NCI-H2107 treated with DMSO at 0.1 percent for 48 hours (cell line): ENCODE data around the gene BICD1.
"Not testable (repeated sequence)": the region's sequence is repeated elsewhere in the genome, so short reads cannot be mapped to it uniquely, and the experiment has no call there.

Experiments
- DNase-seq: peaks from one replicate; lab custom pipeline; 2025; ENCODE audit not compliant: unreplicated experiment; lab: John Stamatoyannopoulos, UW

Gene BICD1

GRCh38 chr12:32106517-32107358 lies at the start of gene BICD1:
BICD1 (plus strand) TSS chr12:32106847; CDS start chr12:32107332, 485 bp downstream.
- peak; percentile 67 for DNase-seq

- no peak for DNase-seq
Observed at GRCh38 chr12:32061033-32061432, 45.6 kb upstream of the BICD1 start.

DNA sequence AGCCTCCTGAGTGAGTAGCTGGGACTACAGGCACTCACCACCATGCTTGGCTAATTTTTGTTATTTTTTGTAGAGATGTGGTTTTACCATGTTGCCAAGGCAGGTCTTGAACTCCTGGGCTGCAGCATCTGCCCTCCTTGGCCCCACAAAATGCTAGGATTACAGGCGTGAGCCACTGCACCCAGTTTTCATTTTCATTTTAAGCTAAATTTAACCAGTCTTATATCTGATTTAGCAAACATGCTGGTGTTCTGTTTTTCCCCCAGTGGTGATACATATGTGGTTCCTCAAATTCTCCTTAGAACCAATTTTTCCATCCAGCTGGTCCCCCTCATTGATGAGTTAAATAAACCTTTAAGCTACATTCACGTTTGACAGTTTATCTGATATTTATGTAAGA lies 43.8 kb upstream of the BICD1 start:
- DNase-seq = no peak

- no peak for DNase-seq
Observed at GRCh38 chr12:32063796-32064195, 42.9 kb upstream of the BICD1 start.

GRCh38 chr12:32066206-32066605 lies 40.4 kb upstream of the BICD1 start:
- DNase-seq = no peak

- no peak for DNase-seq
Observed at GRCh38 chr12:32069071-32069470, 37.6 kb upstream of the BICD1 start.

DNA sequence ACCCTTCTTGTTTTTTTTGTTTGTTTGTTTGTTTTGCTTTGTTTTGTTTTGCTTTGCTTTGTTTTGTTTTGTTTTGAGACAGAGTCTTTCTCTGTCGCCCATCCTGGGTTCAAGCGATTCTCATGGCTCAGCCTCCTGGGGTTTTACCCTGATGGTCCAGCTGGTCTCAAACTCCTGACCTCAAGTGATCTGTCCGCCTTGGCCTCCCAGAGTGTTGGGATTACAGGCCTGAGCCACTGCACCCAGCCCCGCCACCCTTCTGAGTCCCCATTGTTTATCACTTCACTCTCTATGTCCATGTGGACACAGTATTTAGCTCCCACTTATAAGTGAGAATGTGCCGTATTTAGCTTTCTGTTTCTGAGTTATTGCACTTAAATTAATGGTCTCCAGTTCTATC lies 36.9 kb upstream of the BICD1 start:
- no peak for DNase-seq

GRCh38 chr12:32070370-32070769 lies 36.3 kb upstream of the BICD1 start:
- DNase-seq = no peak

- DNase-seq = no peak
Observed at GRCh38 chr12:32072102-32072501, 34.5 kb upstream of the BICD1 start.

- DNase-seq = no peak
Observed at GRCh38 chr12:32074432-32074831, 32.2 kb upstream of the BICD1 start.

DNA sequence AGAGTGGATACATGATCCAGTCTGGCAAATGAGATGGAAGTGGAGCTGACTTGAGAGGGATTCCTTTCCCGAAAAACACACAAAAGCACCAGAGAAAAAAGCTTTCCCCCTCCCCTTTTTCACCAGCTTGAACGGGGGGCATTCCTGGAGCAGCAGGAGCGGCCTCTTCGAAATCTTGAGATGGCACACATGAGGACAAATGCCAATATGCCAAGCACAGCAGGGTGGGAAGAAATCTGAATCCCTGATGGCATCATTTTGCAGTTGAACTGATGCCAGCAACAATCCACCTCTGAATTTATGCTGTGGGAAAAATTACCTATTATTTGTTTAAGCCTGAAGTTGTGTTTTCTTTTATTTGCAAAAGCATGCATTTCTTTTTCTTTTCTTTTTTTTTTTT lies 29.7 kb upstream of the BICD1 start:
- DNase-seq = peak; percentile 55

DNA sequence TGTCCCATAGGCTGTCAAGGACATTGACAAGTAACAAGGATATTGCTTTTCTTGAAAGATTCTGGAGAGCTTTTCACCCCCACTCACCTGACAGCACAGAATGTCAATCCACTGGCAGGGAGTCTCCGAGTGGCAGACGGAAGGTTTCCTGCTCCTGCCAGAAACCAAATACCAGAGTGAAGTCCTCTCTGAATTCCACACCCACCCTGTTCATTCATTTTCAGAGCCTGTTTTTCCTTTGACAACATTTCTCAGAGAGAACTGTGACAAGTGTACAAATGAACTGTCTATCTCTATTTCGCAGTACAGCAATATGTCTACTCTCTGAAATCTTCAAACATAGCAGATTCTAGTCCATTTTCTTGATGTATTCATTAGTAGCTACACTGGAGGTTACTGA lies 26.2 kb upstream of the BICD1 start:
- no peak for DNase-seq

- no peak for DNase-seq
Observed at GRCh38 chr12:32083489-32083888, 23.2 kb upstream of the BICD1 start.

DNA sequence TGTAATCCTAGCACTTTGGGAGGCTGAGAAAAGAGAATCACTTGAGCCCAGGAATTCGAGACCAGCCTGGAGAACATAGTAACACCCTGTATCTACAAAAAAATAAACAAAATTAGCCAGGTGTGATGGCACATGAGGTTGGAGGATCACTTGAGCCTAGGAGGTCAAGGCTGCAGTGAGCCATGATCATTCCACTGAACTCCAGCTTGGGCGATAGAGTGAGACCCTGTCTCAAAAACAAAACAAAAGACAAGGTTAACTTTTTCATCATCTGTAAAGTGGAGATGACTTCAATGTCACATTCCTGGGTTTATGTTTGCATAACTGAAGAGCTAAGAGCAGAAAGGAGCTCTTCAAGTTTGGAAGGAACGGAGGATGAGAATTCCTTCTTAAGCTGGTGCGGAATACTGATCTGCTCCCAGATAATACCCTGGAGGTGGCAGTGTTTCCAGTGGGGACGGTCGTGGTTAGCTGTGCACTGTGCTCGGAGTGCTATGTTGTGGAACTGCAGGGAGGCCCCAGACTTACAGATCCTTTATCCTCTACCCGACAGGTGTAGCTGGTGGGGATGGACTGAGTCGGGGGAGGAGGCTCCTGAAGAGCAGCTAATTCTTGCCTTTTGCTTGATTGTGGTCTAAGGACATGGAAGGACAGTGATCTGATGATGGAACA lies 22.5 kb upstream of the BICD1 start:
- no peak for DNase-seq

DNA sequence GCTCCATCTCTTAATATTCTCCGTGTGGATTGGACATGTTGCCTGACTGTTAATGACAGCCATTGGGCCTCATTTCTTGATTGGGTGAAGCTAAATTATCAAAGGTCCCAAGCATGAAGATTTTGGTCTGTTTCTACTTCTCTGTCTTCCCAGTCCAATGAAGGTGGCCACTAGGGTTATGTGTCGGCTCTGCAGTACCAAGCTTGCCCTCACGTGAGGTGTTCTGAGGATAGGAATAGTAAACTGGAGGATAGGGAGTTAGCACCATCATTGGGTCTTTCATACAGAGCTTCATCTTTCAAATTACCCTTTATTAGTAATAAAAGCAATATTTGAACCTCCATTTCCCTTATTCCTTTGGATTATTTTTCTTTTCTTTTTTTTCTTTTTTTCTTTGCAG lies 21.9 kb upstream of the BICD1 start:
- no peak for DNase-seq

DNA sequence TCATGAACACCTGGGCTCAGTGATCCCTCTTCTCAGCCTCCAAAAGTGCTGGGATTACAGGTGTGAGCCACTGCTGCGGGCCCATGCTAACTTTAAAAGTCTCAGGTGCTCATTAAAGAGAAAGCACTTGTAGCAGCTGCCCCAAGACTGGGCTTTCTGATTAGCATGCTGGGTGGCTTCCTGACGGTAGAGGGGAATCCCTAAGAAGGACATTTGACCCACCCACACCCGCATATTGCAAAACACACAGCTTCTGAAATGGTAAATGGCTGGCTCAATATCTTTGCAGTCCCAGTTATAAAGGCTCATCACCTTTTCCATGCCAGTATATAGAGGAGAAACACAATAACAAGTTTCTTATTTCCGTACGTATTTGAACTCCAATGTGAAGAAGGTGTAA lies 19.3 kb upstream of the BICD1 start:
- no peak for DNase-seq

- DNase-seq = no peak
Observed at GRCh38 chr12:32089156-32089555, 17.5 kb upstream of the BICD1 start.

DNA sequence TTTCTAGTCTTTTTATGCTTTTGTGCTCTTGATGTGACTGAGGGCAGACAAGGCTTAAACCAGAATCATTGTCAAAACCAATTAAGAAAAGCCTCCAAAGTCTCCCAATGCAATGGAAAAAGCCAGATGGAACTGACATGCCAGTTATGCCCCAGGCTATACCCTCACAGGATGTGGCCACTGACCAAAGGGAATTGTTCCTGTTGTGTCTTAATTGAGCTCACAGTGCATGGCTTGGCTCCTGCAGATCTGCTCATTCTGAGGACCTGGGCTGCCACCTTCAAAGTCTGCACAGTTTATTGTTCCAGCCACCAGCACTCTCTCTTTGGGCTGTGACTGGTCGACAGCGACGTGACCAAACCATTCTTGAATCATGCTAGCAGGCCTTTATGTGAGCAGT lies 17.1 kb upstream of the BICD1 start:
- DNase-seq = no peak

GRCh38 chr12:32091696-32092095 lies 15.0 kb upstream of the BICD1 start:
- DNase-seq = no peak

GRCh38 chr12:32098112-32098511 lies 8.5 kb upstream of the BICD1 start:
- no peak for DNase-seq

GRCh38 chr12:32099275-32099674 lies 7.4 kb upstream of the BICD1 start:
- not testable (repeated sequence) for DNase-seq

GRCh38 chr12:32100361-32100760 lies 6.3 kb upstream of the BICD1 start:
- no peak for DNase-seq

GRCh38 chr12:32100888-32101287 lies 5.8 kb upstream of the BICD1 start:
- DNase-seq = no peak
